ENCODE results near the gene RNASE11. TPM values are rescaled to one million over a fixed set of nuclear protein-coding genes. Genes with fewer than 3 reads are reported as not detected.

Gene RNASE11
- total RNA-seq, 1 experiment from 2014 or later = not detected

GRCh38 chr14:20631023-20631879 lies 43.5 kb upstream of the RNASE11 start:
- no peak overlapping the region for H2BK12ac ChIP-seq (ENCODE audit: insufficient read length, low read depth, low read length)
- no peak overlapping the region for H3K23ac ChIP-seq (ENCODE audit: insufficient read length, low read depth, low read length)
- H3K79me1 ChIP-seq (ENCODE audit: insufficient read depth, low read depth, low read length, poor library complexity, severe bottlenecking) = no peaks in the 10 kb centered on the region
- no peak overlapping the region for H4K8ac ChIP-seq (replicated peaks; ENCODE audit: insufficient read length, low read depth, low read length)
- Mint-ChIP-seq H3K4me1 (peaks cover 27 to 29% of the 10 kb centered on the region in 2 experiments), H3K4me3 (peak overlapping the region; percentile 86 to 94), H3K36me3 (ENCODE audit: insufficient read depth in 1 of 3, low read depth in 3 of 3) (no peaks in the 10 kb centered on the region; a peak in 1 of 7 replicates), H3K9me3 (peaks cover 4 to 8% of the 10 kb centered on the region in 2 experiments; a peak in 4 of 5 replicates), H3K27me3 (ENCODE audit: low read depth) (peaks cover 71% of the 10 kb centered on the region), H3K27ac (no peak overlapping the region)
- peak overlapping the region; percentile 96 for H3K4me2 ChIP-seq (ENCODE audit: insufficient read depth, insufficient read length, low read length)
- no peak overlapping the region for H3K27ac ChIP-seq (ENCODE audit: insufficient read length, low read depth, low read length)
- H2AFZ ChIP-seq (ENCODE audit: low read length) = no peak overlapping the region
- no peaks in the 10 kb centered on the region for H3K9me3 ChIP-seq (ENCODE audit: control insufficient read depth, low read depth, low read length)
- H4K5ac ChIP-seq (ENCODE audit: insufficient read length, low read depth, low read length) = no peak overlapping the region
- H3K14ac ChIP-seq (ENCODE audit: insufficient read depth, low read length) = no peak overlapping the region
- H3K56ac ChIP-seq (ENCODE audit: insufficient read length, low read depth, low read length) = no peak overlapping the region
- H3K4me1 ChIP-seq (ENCODE audit: insufficient read depth, low read length) = no peaks in the 10 kb centered on the region
- peak overlapping the region; percentile 23 for H3K9ac ChIP-seq (ENCODE audit: extremely low read depth, insufficient read length, low read length)
- no peak overlapping the region for H2AK5ac ChIP-seq (ENCODE audit: insufficient read length, low read length)
- H3K27me3 ChIP-seq (ENCODE audit: insufficient read depth, low read length) = peaks cover 6% of the 10 kb centered on the region; the same call in 1 of the 2 replicates
- no peak overlapping the region for H4K91ac ChIP-seq (ENCODE audit: insufficient read length, low read depth, low read length)
- no peaks in the 10 kb centered on the region for H4K20me1 ChIP-seq (ENCODE audit: control insufficient read depth, insufficient read depth, insufficient read length)
- no peak for TF ChIP-seq CTCF (conservative IDR thresholded peaks at IDR 0.05)
- H2BK5ac ChIP-seq (ENCODE audit: insufficient read length, low read length) = no peak overlapping the region
- H3K23me2 ChIP-seq (ENCODE audit: insufficient read length, low read depth, low read length, poor library complexity, severe bottlenecking) = peaks cover 37% of the 10 kb centered on the region
- H2BK20ac ChIP-seq (ENCODE audit: low read depth, low read length, poor library complexity, severe bottlenecking) = no peak overlapping the region
- no peaks in the 10 kb centered on the region for H3K79me2 ChIP-seq (ENCODE audit: insufficient read depth, low read length)
- H3K18ac ChIP-seq (ENCODE audit: insufficient read length, low read depth, low read length) = no peak overlapping the region
- no CpG with 5 or more reads among the region's 19 CpGs for WGBS (ENCODE audit: extremely low coverage, insufficient read length, low lambda C conversion rate)
- no peak overlapping the region for H3T11ph ChIP-seq (ENCODE audit: low read length)
- H3K4ac ChIP-seq (ENCODE audit: low read depth, low read length) = no peak overlapping the region
- DNase-seq = peak; percentile 71
- no peak overlapping the region for H2BK120ac ChIP-seq (ENCODE audit: low read depth, low read length, poor library complexity, severe bottlenecking)
- no peak overlapping the region for H2BK15ac ChIP-seq (ENCODE audit: low read depth, low read length)
